Stomach smooth muscle (tissue), 2 donors: ENCODE measurements around the gene THAP3.
"Not testable (repeated sequence)": the region's sequence is repeated elsewhere in the genome, so short reads cannot be mapped to it uniquely, and the experiment has no call there.

Experiments
- H3K27ac ChIP-seq: one replicate; pipeline ENCODE4 v1.7.0; 2013; ENCODE audit warnings: mild to moderate bottlenecking, low read length, inconsistent platforms
- H3K27me3 ChIP-seq, 2 donors: one replicate each; pipeline ENCODE4 v1.7.0; 2013; ENCODE audit warnings: low read length in 2 of 2; ENCODE audit not compliant: insufficient read depth in 2 of 2, control insufficient read depth in 1 of 2
- H3K36me3 ChIP-seq, 2 donors: one replicate each; pipeline ENCODE4 v1.7.0; 2013; ENCODE audit warnings: low read length in 2 of 2; ENCODE audit not compliant: control insufficient read depth in 2 of 2, insufficient read depth in 2 of 2
- H3K4me1 ChIP-seq: one replicate; pipeline ENCODE4 v1.7.0; 2013; ENCODE audit warnings: low read length; ENCODE audit not compliant: control insufficient read depth, insufficient read depth
- H3K4me3 ChIP-seq, 2 donors: one replicate each; pipeline ENCODE4 v1.7.0; 2013; ENCODE audit warnings: low read length in 2 of 2
- H3K9ac ChIP-seq, 2 donors: one replicate each; pipeline ENCODE4 v1.7.0; 2013; ENCODE audit warnings: low read length in 2 of 2, mild to moderate bottlenecking in 1 of 2
- H3K9me3 ChIP-seq, 2 donors: one replicate each; pipeline ENCODE4 v1.7.0; 2013; ENCODE audit warnings: low read length in 2 of 2; ENCODE audit not compliant: control insufficient read depth in 2 of 2
- donor health status: healthy.
- donor health status: Pancreatic carcinoma.

THAP3 gene

GRCh38 chr1:6627841-6628545 lies 3.3 kb downstream of the THAP3 start:
- peaks cover 22% of the 10 kb centered on the region for H3K4me1 ChIP-seq
- no peaks in the 10 kb centered on the region for H3K9me3 ChIP-seq
- no peak overlapping the region for H3K4me3 ChIP-seq
- H3K36me3 ChIP-seq = peaks cover 40 to 41% of the 10 kb centered on the region in 2 donors
- H3K27ac ChIP-seq = no peak overlapping the region
- no peak overlapping the region for H3K9ac ChIP-seq
- H3K27me3 ChIP-seq = no peaks in the 10 kb centered on the region

GRCh38 chr1:6628971-6629479 lies 4.4 kb downstream of the THAP3 start:
- peaks cover 22% of the 10 kb centered on the region for H3K4me1 ChIP-seq
- peaks cover 42 to 46% of the 10 kb centered on the region in 2 donors for H3K36me3 ChIP-seq
- no peak overlapping the region for H3K9ac ChIP-seq

GRCh38 chr1:6630027-6630426 lies 5.4 kb downstream of the THAP3 start:
- Histone ChIP-seq H3K27me3 (no peaks in the 10 kb centered on the region), H3K4me3 (no peak overlapping the region), H3K4me1 (peaks cover 19% of the 10 kb centered on the region), H3K9ac (no peak overlapping the region), H3K36me3 (peaks cover 44 to 55% of the 10 kb centered on the region in 2 donors), H3K27ac (no peak overlapping the region), H3K9me3 (no peaks in the 10 kb centered on the region)

More at GRCh38 chr1:6628971-6629479, 4.4 kb downstream of the THAP3 start:
- Histone ChIP-seq H3K27me3 (no peaks in the 10 kb centered on the region), H3K4me3 (no peak overlapping the region), H3K27ac (no peak overlapping the region), H3K9me3 (no peaks in the 10 kb centered on the region)

GRCh38 chr1:6631058-6631457 lies 6.4 kb downstream of the THAP3 start:
- Histone ChIP-seq H3K4me1 (peaks cover 18% of the 10 kb centered on the region), H3K27ac (no peak overlapping the region), H3K9me3 (no peaks in the 10 kb centered on the region), H3K9ac (no peak overlapping the region), H3K27me3 (no peaks in the 10 kb centered on the region), H3K4me3 (no peak overlapping the region), H3K36me3 (peaks cover 52 to 58% of the 10 kb centered on the region in 2 donors)

GRCh38 chr1:6632588-6633514 lies 8.2 kb downstream of the THAP3 start:
- Histone ChIP-seq H3K4me1 (peaks cover 9% of the 10 kb centered on the region), H3K27me3 (no peaks in the 10 kb centered on the region), H3K4me3 (no peak overlapping the region), H3K27ac (no peak overlapping the region), H3K9me3 (no peaks in the 10 kb centered on the region), H3K36me3 (peaks cover 62 to 64% of the 10 kb centered on the region in 2 donors), H3K9ac (no peak overlapping the region)

- H3K27ac ChIP-seq = no peak overlapping the region
- peaks cover 47 to 55% of the 10 kb centered on the region in 2 donors for H3K36me3 ChIP-seq
Measured at GRCh38 chr1:6634371-6635052, 9.8 kb downstream of the THAP3 start.

GRCh38 chr1:6635161-6635909 lies 10.7 kb downstream of the THAP3 start:
- Histone ChIP-seq H3K27ac (no peak overlapping the region), H3K36me3 (peaks cover 46 to 56% of the 10 kb centered on the region in 2 donors), H3K27me3 (no peaks in the 10 kb centered on the region), H3K9me3 (no peaks in the 10 kb centered on the region), H3K4me3 (no peak overlapping the region), H3K4me1 (peaks cover 10% of the 10 kb centered on the region), H3K9ac (no peak overlapping the region)

More at GRCh38 chr1:6634371-6635052, 9.8 kb downstream of the THAP3 start:
- Histone ChIP-seq H3K4me3 (no peak overlapping the region), H3K27me3 (no peaks in the 10 kb centered on the region), H3K9ac (no peak overlapping the region), H3K4me1 (peaks cover 10% of the 10 kb centered on the region), H3K9me3 (no peaks in the 10 kb centered on the region)

GRCh38 chr1:6635910-6636760 lies 11.5 kb downstream of the THAP3 start:
- no peak overlapping the region for H3K4me3 ChIP-seq
- peaks cover 41 to 56% of the 10 kb centered on the region in 2 donors for H3K36me3 ChIP-seq
- no peak overlapping the region for H3K9ac ChIP-seq
- H3K4me1 ChIP-seq = peaks cover 10% of the 10 kb centered on the region
- H3K27ac ChIP-seq = no peak overlapping the region
- no peaks in the 10 kb centered on the region for H3K27me3 ChIP-seq
- H3K9me3 ChIP-seq = no peaks in the 10 kb centered on the region

- H3K4me3 ChIP-seq, H3K27me3 ChIP-seq, H3K4me1 ChIP-seq, H3K27ac ChIP-seq, H3K9me3 ChIP-seq, H3K9ac ChIP-seq: not testable (repeated sequence)
- peaks cover 44 to 59% of the 10 kb centered on the region in 2 donors for H3K36me3 ChIP-seq
Measured at GRCh38 chr1:6636778-6637177, 12.1 kb downstream of the THAP3 start.
